Muscle of arm (tissue), 12 donors: Measurements from ENCODE around the gene RAB6B. TPM values are rescaled to one million over a fixed set of nuclear protein-coding genes. Genes with fewer than 3 reads are reported as not detected.

ENCODE experiments used
- DNase-seq: peaks from one replicate; pipeline ENCODE4 v3.0.0-alpha.2; 2013
- polyA plus RNA-seq, 12 donors: library from polyadenylated mRNA; unstranded; fragments of 120-200 nt; gene quantifications; one replicate each; pipeline ENCODE4 v1.2.1, GENCODE V29; 2013; ENCODE audit not compliant: insufficient read length in 12 of 12

RAB6B gene
- polyA plus RNA-seq, 12 donors: 6.6 to 23.0 (median 9.0) TPM; not detected in 1

- DNase-seq: no peak
Observed at GRCh38 chr3:133838916-133839800, 56.5 kb downstream of the RAB6B start.

GRCh38 chr3:133838296-133838789 lies 57.3 kb downstream of the RAB6B start:
- no peak for DNase-seq

- DNase-seq: no peak
Observed at GRCh38 chr3:133837487-133838295, 58.0 kb downstream of the RAB6B start.

GRCh38 chr3:133836497-133837158 lies 59.1 kb downstream of the RAB6B start:
- no peak for DNase-seq

GRCh38 chr3:133835961-133836360 lies 59.7 kb downstream of the RAB6B start:
- DNase-seq: no peak

- no peak for DNase-seq
Observed at GRCh38 chr3:133835418-133835743, 60.3 kb downstream of the RAB6B start.

- no peak for DNase-seq
Observed at GRCh38 chr3:133834621-133835417, 60.9 kb downstream of the RAB6B start.

GRCh38 chr3:133833880-133834620 lies 61.6 kb downstream of the RAB6B start:
- DNase-seq: no peak

GRCh38 chr3:133833267-133833666 lies 62.4 kb downstream of the RAB6B start:
- DNase-seq: no peak

GRCh38 chr3:133832802-133833144 lies 62.9 kb downstream of the RAB6B start:
- no peak for DNase-seq

GRCh38 chr3:133831966-133832801 lies 63.5 kb downstream of the RAB6B start:
- DNase-seq: no peak

GRCh38 chr3:133830071-133830470 lies 65.6 kb downstream of the RAB6B start:
- DNase-seq: no peak

- DNase-seq: no peak
Observed at GRCh38 chr3:133829310-133829707, 66.4 kb downstream of the RAB6B start.

GRCh38 chr3:133828576-133829309 lies 66.9 kb downstream of the RAB6B start:
- no peak for DNase-seq

- no peak for DNase-seq
Observed at GRCh38 chr3:133827684-133828083, 68.0 kb downstream of the RAB6B start.

- DNase-seq: no peak
Observed at GRCh38 chr3:133827136-133827535, 68.5 kb downstream of the RAB6B start.

- no peak for DNase-seq
Observed at GRCh38 chr3:133825969-133826727, 69.5 kb downstream of the RAB6B start.

- DNase-seq: no peak
Observed at GRCh38 chr3:133824961-133825485, 70.7 kb downstream of the RAB6B start.
